IPS-18a (cell line): Measurements from ENCODE around the gene POU2F1.
A peak's percentile ranks its signal among the peaks of the same experiment; 100 is the strongest.

Source experiments
- H3K27ac ChIP-seq: one replicate; pipeline ENCODE4 v1.5.1; 2013; ENCODE audit warnings: low read length
- H3K27me3 ChIP-seq: one replicate; pipeline ENCODE4 v1.6.1; 2013; ENCODE audit warnings: mild to moderate bottlenecking, low read length; ENCODE audit not compliant: control insufficient read depth, insufficient read depth
- H3K36me3 ChIP-seq: one replicate; pipeline ENCODE4 v1.6.1; 2013; ENCODE audit warnings: low read depth, low read length; ENCODE audit not compliant: control insufficient read depth
- H3K4me1 ChIP-seq: one replicate; pipeline ENCODE4 v1.6.1; 2013; ENCODE audit warnings: low read depth, low read length; ENCODE audit not compliant: control insufficient read depth
- H3K4me3 ChIP-seq: one replicate; pipeline ENCODE4 v1.5.1; 2013; ENCODE audit warnings: low read length
- H3K9ac ChIP-seq: one replicate; pipeline ENCODE4 v1.6.1; 2013; ENCODE audit warnings: mild to moderate bottlenecking, low read length, moderate library complexity
- H3K9me3 ChIP-seq: one replicate; pipeline ENCODE4 v1.6.1; 2013; ENCODE audit warnings: low read depth, low read length; ENCODE audit not compliant: control insufficient read depth

POU2F1 gene

DNA sequence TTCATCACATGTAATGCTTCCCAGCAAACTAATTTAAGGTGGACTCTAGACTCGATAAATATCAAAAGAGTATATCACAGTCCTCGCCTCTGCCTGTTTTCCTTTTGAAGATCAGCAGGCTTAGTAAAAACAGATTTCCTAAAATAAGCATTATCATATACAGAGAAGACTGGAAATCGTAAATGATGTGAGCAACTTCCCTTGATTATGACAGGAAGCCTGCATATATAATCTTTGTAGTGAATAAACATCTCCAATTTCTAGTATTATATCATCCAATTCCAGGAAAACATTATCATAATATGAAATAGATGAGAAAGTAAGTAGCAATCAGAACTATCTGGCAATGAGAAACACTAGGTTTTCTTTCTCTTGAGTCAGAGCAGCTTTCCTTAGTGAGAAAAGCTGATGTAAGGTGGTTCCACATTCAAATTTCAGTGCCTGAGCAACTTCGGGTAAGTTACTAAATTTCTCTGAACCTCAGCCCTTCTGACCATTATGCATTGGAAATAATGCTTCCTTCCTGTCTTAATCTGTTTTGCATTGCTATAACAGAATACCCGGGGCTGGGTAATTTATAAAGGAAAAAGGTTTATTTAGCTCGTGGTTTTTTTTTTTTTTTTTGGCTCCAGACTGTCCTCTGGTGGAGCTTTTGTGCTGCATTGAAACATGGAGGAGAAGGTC, 12.6 kb upstream of the POU2F1 start:
- peaks cover 7% of the 10 kb centered on the region for H3K4me1 ChIP-seq
- H3K36me3 ChIP-seq: no peaks in the 10 kb centered on the region
- H3K9me3 ChIP-seq: no peaks in the 10 kb centered on the region
- no peak overlapping the region for H3K4me3 ChIP-seq
- no peak overlapping the region for H3K9ac ChIP-seq
- no peaks in the 10 kb centered on the region for H3K27me3 ChIP-seq
- H3K27ac ChIP-seq: no peak overlapping the region

DNA sequence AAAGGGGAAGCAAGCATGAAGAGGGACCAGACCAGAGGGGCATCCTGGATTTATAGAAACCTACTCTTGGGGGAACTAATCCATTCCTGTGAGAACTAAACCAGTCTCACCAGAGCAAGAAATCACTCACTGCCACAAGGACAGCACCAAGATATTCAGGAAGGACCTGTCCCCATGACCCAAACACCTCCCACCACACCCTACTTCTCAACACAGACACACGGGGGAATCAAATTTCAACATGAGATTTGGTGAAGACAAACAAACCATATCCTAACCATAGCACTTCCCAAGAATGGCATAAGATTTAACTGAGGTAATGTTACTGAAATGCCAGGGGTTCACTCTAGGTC, 12.1 kb upstream of the POU2F1 start:
- Histone ChIP-seq H3K27ac (no peak overlapping the region), H3K9me3 (no peaks in the 10 kb centered on the region), H3K4me1 (peaks cover 7% of the 10 kb centered on the region), H3K27me3 (no peaks in the 10 kb centered on the region), H3K4me3 (no peak overlapping the region), H3K9ac (no peak overlapping the region), H3K36me3 (no peaks in the 10 kb centered on the region)

DNA sequence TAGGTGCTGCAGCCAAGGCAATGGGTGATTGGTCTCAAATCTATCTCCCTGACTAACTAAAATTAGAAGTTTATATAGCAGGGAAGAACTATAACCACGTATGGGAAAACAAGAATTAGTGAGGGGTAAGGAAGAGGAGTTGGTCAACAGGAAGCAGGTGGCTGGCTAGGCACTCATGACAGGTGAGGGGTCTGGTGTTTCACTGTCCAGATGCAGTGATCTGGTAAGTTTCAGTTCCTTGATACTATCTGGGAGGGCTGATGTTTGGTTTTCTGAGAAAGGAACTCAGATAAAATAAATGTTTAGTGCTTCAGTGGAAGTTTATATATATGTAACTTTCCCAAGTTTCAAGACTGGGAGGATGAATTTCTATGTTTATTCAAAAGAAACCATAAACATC, 11.6 kb upstream of the POU2F1 start:
- peaks cover 7% of the 10 kb centered on the region for H3K4me1 ChIP-seq
- H3K27ac ChIP-seq: no peak overlapping the region
- H3K9me3 ChIP-seq: no peaks in the 10 kb centered on the region
- H3K36me3 ChIP-seq: no peaks in the 10 kb centered on the region
- no peak overlapping the region for H3K9ac ChIP-seq
- no peaks in the 10 kb centered on the region for H3K27me3 ChIP-seq
- H3K4me3 ChIP-seq: no peak overlapping the region

DNA sequence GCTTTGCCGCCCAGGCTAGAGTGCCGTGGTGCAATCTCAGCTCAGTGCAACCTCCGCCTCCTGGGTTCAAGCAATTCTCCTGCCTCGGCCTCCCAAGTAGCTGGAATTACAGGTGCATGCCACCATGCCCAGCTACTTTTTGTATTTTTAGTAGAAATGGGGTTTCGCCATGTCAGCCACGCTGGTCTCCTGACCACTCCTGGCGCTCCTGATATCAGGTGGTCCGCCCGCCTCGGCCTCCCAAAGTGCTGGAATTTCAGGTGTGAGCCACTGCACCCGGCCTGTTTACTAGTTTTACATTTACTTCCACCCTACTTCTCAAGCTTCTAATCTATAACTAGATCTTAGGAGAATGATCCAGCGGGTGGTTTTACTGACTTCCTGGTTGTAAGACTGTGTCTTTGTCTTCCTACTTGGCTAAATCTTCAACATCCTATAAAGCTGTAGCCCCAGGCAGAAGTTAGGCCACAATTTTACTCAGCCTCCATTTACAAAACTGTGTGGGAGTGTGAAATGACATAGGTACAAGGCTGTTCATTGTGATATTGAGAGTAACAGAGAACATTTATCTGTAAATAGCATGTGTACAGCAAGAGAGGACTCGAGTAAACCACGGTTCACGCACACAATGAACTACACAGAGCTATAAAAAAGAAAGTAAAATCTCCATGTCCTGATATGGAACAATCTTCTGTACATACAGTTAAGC, 9.6 kb upstream of the POU2F1 start:
- Histone ChIP-seq H3K4me1 (peaks cover 4% of the 10 kb centered on the region), H3K9me3 (no peaks in the 10 kb centered on the region), H3K27me3 (no peaks in the 10 kb centered on the region), H3K36me3 (no peaks in the 10 kb centered on the region), H3K27ac (no peak overlapping the region), H3K4me3 (no peak overlapping the region), H3K9ac (no peak overlapping the region)

DNA sequence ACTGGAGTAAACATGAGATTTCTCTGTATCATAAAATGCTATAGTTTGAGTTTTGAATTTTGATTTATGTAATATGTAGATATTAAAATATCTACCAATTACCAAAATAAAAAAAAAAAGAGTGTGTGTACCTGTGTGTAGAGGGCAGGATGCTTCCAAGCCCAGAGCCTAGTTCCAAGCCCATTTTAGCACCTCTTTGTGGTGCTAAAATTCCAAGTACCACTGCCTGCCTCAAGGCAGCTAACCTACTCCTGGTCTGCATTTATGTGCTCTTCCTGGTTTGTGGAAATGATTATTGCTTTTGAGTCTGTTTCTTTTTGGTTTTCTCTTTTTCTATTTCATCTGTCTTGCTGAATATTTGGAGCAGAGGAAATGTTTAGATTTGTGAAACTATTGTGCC, 8.7 kb upstream of the POU2F1 start:
- no peak overlapping the region for H3K27ac ChIP-seq
- no peak overlapping the region for H3K4me3 ChIP-seq
- no peaks in the 10 kb centered on the region for H3K9me3 ChIP-seq
- no peaks in the 10 kb centered on the region for H3K27me3 ChIP-seq
- H3K4me1 ChIP-seq: no peaks in the 10 kb centered on the region
- no peak overlapping the region for H3K9ac ChIP-seq
- H3K36me3 ChIP-seq: no peaks in the 10 kb centered on the region

DNA sequence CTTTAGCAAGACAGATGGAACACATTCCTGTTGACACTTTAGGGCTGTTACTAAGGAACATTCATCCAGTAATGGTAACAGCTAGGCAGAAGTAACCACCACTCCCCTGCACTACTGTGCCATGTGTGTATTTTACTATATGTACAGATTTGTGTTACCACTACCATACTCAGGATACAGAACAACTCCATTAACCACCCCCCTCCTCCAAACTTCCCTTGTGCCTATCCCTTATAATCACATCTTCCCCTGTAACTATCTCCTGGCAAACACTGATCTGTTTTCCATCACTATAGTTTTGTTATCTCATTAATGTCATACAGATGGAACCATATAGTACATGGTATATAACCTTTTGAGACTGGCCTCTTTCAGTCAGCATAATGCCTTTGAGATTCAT, 3.9 kb upstream of the POU2F1 start:
- Histone ChIP-seq H3K27me3 (no peaks in the 10 kb centered on the region), H3K4me3 (no peak overlapping the region), H3K4me1 (peaks cover 10% of the 10 kb centered on the region), H3K9ac (no peak overlapping the region), H3K36me3 (no peaks in the 10 kb centered on the region), H3K9me3 (no peaks in the 10 kb centered on the region), H3K27ac (no peak overlapping the region)

DNA sequence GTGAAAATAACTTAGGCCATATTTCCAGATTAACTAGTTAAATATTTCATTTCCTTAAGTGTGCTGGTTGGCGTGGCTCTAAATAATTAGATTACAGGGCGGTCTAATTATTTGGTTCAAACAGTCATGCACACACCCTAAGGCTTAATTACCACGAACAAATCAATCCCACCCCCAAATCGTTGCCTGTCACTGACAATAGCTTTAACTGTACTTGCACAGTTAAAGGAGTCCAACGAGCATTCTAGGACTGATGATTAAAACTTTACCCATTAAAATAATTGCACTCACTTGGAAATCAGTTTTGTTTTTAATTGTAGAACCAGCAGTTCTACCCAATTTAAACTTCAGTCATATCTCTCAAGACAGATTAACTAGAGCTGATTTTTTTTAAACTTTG, 1.5 kb upstream of the POU2F1 start:
- Histone ChIP-seq H3K9me3 (no peaks in the 10 kb centered on the region), H3K36me3 (no peaks in the 10 kb centered on the region), H3K9ac (peak overlapping the region; percentile 96), H3K27ac (peak overlapping the region; percentile 100), H3K4me3 (peak overlapping the region; percentile 70), H3K27me3 (no peaks in the 10 kb centered on the region), H3K4me1 (peaks cover 29% of the 10 kb centered on the region)

DNA sequence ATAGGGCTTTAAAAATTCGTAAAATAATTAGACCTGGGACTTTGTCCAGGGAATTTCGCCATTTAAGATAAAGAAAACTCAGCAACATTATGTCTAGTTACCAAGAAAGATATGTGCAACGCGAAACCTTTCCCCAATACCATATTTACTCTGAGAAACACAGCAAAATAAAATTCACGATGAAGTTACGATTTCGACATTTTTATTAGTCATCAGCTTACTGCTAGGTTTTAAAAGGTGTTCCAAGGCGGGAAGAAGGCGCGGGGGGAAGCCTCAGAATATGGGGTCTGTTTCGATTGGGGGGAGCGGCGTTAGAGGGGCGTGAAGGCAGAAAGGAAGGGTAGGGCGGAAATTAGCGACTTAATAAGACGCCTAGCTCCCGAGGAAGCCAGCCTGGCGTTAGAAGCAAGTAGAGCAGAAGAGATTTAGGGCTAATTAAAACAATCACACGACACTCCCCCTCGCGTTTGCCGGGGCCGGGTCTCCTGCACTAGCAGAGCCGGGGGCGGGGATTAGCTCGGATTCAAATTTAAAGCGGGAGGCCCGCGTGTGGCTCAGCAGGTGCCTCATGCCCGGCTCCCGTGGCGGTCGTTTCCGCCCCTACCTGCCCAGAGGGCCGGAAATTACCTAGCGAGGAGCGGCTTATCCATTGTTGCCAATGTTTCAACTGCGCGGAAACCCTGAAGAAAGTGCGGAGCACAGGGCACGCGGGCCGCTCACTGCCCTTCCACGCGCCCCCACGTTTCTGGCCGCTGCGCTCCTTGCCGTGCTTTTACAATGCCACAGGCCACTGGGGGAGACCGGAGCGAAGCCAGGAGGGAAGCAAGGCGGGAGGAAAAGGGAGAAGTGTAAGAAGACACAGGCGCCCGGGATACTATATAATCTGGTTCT, 795 bp upstream of the POU2F1 start:
- Histone ChIP-seq H3K9ac (peak overlapping the region; percentile 96), H3K9me3 (no peaks in the 10 kb centered on the region), H3K36me3 (no peaks in the 10 kb centered on the region), H3K4me3 (peak overlapping the region; percentile 70), H3K27ac (peak overlapping the region; percentile 100), H3K27me3 (no peaks in the 10 kb centered on the region), H3K4me1 (peaks cover 29% of the 10 kb centered on the region)

DNA sequence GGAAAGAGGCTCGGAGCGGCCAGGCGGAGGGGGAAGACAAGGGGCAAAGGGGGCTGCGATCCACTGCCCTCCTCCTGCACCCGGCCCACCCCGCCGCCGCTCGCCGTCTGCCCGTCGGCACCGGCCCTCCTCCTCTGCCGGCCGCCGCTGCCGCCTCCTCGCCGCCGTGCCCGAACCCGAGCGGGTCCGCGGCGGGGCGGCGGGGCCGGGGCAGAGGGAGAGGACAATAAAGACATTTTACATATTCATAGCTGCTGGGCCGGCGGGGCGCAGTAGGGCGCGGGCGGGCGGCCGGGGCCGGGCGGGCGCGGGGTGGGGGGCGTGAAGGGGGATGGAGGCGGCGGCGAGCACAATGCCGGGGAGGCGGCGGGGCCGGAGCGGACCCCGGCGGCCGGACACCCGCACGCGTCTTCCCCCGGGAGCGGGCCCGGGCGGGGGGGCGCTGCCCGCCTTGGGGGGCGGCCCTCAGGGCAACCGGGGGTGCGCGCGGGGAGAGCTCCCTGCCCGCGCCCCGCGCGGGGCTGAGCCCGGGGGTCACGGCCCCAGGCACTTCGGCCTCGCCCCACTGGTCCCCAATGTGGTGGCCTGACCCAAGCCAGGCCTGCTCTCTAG, 546 bp downstream of the POU2F1 start:
- H3K9ac ChIP-seq: peak overlapping the region; percentile 96
- peak overlapping the region; percentile 70 for H3K4me3 ChIP-seq
- peak overlapping the region; percentile 57 for H3K27ac ChIP-seq
- no peaks in the 10 kb centered on the region for H3K27me3 ChIP-seq
- no peaks in the 10 kb centered on the region for H3K9me3 ChIP-seq
- no peaks in the 10 kb centered on the region for H3K36me3 ChIP-seq
- peaks cover 42% of the 10 kb centered on the region for H3K4me1 ChIP-seq

DNA sequence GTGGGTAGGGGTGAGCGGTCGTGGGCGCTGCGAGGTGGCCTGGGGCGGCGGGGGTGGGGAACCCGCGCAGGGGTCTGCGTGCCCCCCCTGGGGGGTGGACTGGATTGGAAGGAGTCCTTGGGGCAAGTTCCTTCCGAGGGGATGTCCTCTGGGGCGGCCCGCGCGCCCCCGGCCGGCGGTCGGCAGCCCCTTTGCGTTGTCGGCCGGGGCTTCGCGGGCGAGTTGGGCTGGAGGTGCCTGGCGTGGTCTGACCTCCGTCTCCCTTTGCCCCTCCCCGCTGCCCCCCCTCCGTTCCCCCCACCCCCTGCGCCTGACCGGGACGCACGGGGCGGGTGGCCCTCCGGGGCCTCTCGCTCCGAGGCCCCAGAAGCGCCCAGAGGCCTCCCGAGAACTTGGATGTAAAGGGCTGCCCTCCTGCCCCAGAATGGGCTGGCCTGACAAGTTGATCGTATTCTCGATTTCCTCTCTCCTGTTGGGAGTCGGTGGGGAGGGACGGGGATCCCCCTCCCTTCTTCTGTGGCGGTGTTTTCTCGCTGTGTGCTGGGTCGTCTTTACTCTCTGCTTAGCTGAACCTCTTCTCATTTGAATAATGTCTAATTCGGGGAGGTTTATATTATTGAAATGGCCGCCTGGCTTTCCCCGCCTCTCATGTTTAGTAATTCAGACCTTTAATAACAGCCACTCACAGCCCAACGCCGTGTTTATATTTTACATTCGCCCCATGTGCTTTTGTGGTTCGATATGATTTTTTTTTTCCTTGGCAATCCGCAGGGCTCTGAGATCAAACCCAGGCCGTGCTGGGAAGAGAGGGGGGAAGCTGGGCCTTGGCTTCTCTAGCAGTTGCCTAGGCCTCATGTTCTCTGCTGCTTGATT, 1.3 kb downstream of the POU2F1 start:
- no peaks in the 10 kb centered on the region for H3K9me3 ChIP-seq
- peak overlapping the region; percentile 83 for H3K9ac ChIP-seq
- no peaks in the 10 kb centered on the region for H3K36me3 ChIP-seq
- peak overlapping the region; percentile 51 for H3K27ac ChIP-seq
- peak overlapping the region; percentile 57 for H3K4me3 ChIP-seq
- H3K4me1 ChIP-seq: peaks cover 47% of the 10 kb centered on the region
- no peaks in the 10 kb centered on the region for H3K27me3 ChIP-seq
